Measurements from ENCODE around the gene TTC19.

DNA sequence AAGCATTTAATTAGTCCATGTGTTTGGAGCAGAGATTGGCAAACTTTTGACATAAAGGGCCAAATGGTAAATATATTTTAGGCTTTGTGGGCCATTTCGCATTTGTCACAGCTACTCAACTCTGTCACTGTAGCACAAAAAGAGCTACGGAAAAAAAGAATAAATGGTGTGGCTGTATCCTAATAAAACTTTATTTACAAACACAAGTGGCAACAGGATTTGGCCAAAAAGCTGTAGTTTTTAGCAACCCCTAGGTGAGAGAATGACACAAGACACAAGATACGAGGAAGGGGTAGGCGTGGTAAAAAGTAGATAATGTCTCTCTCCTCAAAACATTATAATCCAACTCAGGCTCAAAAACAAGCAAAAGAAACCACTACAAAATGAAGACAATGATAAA lies 66.5 kb downstream of the TTC19 start:
- TF ChIP-seq, protein P1, sequence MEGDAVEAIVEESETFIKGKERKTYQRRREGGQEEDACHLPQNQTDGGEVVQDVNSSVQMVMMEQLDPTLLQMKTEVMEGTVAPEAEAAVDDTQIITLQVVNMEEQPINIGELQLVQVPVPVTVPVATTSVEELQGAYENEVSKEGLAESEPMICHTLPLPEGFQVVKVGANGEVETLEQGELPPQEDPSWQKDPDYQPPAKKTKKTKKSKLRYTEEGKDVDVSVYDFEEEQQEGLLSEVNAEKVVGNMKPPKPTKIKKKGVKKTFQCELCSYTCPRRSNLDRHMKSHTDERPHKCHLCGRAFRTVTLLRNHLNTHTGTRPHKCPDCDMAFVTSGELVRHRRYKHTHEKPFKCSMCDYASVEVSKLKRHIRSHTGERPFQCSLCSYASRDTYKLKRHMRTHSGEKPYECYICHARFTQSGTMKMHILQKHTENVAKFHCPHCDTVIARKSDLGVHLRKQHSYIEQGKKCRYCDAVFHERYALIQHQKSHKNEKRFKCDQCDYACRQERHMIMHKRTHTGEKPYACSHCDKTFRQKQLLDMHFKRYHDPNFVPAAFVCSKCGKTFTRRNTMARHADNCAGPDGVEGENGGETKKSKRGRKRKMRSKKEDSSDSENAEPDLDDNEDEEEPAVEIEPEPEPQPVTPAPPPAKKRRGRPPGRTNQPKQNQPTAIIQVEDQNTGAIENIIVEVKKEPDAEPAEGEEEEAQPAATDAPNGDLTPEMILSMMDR (IDR thresholded peaks at IDR 0.05; ENCODE audit: insufficient read depth, low read depth, low read length): no peak
- no peak for TF ChIP-seq EZH2 (IDR thresholded peaks at IDR 0.05; ENCODE audit: insufficient read depth, low read length)
